ENCODE results near the gene TMEM145.

TMEM145 gene

DNA sequence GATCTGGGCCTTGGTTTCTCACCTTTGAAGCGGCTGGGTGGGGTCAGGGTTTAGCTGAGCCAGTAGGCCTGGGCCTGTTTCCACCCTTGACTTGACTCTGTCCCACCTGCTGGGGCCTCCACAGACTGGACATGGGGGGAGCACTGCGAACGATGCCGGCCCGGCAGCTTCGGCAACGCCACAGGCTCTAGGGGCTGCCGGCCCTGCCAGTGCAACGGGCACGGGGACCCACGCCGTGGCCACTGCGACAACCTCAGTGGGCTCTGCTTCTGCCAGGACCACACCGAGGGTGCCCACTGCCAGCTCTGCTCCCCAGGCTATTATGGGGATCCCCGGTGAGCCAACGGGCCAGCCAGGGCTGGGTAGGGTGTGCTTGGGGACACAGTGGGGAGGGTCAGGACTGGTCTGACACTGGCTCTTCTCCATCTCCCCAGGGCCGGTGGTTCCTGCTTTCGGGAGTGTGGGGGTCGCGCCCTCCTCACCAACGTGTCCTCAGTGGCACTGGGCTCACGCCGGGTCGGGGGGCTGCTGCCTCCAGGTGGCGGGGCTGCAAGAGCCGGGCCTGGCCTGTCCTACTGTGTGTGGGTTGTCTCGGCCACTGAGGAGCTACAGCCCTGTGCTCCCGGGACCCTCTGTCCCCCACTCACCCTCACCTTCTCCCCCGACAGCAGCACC is 40.4 kb downstream of the TMEM145 start:
- H3K4me3 ChIP-seq (ENCODE audit: control insufficient read depth, low read depth, low read length): no peak overlapping the region
- no peak for TF ChIP-seq CTCF (conservative IDR thresholded peaks at IDR 0.05; ENCODE audit: control insufficient read depth, insufficient read depth, low read depth, low read length)
- no peak for DNase-seq (ENCODE audit: low read depth)

DNA sequence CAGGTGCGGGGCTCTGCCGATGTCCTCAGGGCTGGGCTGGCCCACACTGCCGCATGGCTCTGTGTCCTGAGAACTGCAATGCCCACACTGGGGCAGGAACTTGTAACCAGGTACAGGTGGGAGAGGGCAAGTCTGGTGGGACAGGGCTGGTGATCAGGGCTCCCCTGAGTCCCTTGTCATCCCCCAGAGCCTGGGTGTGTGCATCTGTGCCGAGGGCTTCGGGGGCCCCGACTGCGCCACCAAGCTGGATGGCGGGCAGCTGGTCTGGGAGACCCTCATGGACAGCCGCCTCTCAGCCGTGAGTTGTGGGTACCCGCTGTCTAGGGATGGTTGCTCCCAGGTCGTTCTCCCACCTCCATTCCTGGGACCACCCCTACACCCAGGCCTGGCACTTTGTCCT is 42.8 kb downstream of the TMEM145 start:
- no peak for TF ChIP-seq CTCF (conservative IDR thresholded peaks at IDR 0.05; ENCODE audit: control insufficient read depth, insufficient read depth, low read depth, low read length)
- H3K4me3 ChIP-seq (ENCODE audit: control insufficient read depth, low read depth, low read length): no peak overlapping the region
- no peak for DNase-seq (ENCODE audit: low read depth)

GRCh38 chr19:42356686-42357085 is 43.6 kb downstream of the TMEM145 start:
- no peak overlapping the region for H3K4me3 ChIP-seq (ENCODE audit: control insufficient read depth, low read depth, low read length)
- no peak for TF ChIP-seq CTCF (conservative IDR thresholded peaks at IDR 0.05; ENCODE audit: control insufficient read depth, insufficient read depth, low read depth, low read length)

DNA sequence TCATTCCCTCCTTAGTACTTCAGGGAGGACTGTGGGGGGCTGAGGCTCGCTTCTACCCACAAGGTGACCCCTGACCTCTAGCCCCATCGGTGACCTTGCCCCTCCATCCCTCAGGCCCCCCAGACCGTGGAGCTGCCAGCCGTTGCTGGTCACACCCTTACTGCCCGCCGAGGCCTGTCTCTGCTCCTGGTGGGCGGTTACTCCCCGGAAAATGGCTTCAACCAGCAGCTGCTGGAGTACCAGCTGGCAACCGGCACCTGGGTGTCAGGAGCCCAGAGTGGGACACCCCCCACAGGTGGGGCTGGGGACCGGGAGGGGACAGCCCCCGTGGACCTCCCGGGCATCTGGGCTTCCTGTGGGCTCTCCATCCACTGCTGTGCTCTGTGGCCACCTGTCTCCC is 44.2 kb downstream of the TMEM145 start:
- DNase-seq (ENCODE audit: low read depth): no peak
- TF ChIP-seq CTCF (conservative IDR thresholded peaks at IDR 0.05; ENCODE audit: control insufficient read depth, insufficient read depth, low read depth, low read length): no peak
- no peak overlapping the region for H3K4me3 ChIP-seq (ENCODE audit: control insufficient read depth, low read depth, low read length)

More at GRCh38 chr19:42356686-42357085, 43.6 kb downstream of the TMEM145 start:
- no peak for DNase-seq (ENCODE audit: low read depth)

DNA sequence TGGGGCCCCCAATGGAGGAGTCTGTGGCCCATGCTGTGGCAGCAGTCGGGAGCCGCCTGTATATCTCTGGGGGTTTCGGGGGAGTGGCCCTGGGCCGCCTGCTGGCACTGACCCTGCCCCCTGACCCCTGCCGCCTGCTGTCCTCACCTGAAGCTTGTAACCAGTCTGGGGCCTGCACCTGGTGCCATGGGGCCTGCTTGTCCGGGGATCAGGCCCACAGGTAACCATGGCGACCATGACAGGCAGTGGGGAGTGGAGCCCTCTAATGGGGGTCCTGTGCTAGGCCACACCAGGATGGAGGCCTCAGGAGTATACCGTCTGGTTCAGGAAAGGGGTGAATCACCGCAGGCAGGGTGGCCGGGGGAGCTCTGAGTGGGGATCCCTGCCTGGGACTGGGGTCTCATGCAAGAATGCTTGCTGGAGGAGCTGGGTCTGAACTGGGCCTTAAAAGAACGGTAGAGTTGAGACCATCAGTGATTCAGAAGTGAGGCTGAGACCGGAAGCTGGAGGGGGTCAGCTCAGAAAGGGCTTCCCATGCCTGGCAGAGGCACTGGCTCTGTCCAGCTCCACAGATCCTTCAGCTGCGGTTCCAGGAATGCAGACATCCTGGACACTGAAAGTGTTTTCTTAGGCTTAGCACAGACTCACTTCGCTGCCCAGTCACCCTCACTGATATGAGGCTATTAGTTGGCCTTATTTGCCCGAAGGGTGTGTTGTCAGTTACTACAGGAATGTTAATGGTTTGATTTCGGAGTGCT is 47.9 kb downstream of the TMEM145 start:
- no peak overlapping the region for H3K4me3 ChIP-seq (ENCODE audit: control insufficient read depth, low read depth, low read length)
- DNase-seq (ENCODE audit: low read depth): no peak
- no peak for TF ChIP-seq CTCF (conservative IDR thresholded peaks at IDR 0.05; ENCODE audit: control insufficient read depth, insufficient read depth, low read depth, low read length)

DNA sequence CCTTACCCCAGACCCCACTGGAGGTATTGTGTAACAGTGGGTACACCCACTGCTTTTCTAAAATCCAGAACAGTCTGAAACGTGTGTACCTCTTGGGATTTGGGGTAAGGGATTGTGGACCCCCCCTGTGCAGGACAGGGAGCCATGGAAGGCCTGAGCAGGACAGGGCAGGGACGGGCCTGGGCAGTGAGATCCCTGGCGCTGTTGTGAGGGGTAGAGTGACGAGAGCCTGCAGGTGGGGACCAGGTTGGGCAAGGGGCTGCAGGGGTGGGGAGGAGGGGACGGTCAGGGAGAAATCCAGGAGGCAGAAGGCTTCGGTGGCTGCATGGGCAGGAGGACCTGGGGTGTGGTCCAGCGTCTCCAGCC is 48.4 kb downstream of the TMEM145 start:
- TF ChIP-seq CTCF (conservative IDR thresholded peaks at IDR 0.05; ENCODE audit: control insufficient read depth, insufficient read depth, low read depth, low read length): no peak
- DNase-seq (ENCODE audit: low read depth): no peak
- no peak overlapping the region for H3K4me3 ChIP-seq (ENCODE audit: control insufficient read depth, low read depth, low read length)

Measured in fibroblast of mammary gland (primary cell).